ENCODE measurements around the gene ETS1.

Gene ETS1

GRCh38 chr11:128482092-128482491, 105.3 kb downstream of the ETS1 start:
- no peak for DNase-seq
- TF ChIP-seq CTCF (IDR thresholded peaks at IDR 0.05; ENCODE audit: low read depth, low read length) = no peak
- Histone ChIP-seq H3K27me3 (ENCODE audit: insufficient read depth, low read depth, severe bottlenecking) (no peaks in the 10 kb centered on the region), H3K27ac (no peak overlapping the region), H3K4me3 (ENCODE audit: low read depth, low read length) (no peak overlapping the region), H3K36me3 (peaks cover 7% of the 10 kb centered on the region), H3K9me3 (ENCODE audit: severe bottlenecking) (no peaks in the 10 kb centered on the region)

- Histone ChIP-seq H3K36me3 (peaks cover 7% of the 10 kb centered on the region), H3K27ac (no peak overlapping the region), H3K9me3 (ENCODE audit: severe bottlenecking) (no peaks in the 10 kb centered on the region), H3K4me3 (ENCODE audit: low read depth, low read length) (no peak overlapping the region), H3K27me3 (ENCODE audit: insufficient read depth, low read depth, severe bottlenecking) (no peaks in the 10 kb centered on the region)
- TF ChIP-seq CTCF (IDR thresholded peaks at IDR 0.05; ENCODE audit: low read depth, low read length) = no peak
- no peak for DNase-seq
Measured at GRCh38 chr11:128481135-128481534, 106.2 kb downstream of the ETS1 start.

DNA sequence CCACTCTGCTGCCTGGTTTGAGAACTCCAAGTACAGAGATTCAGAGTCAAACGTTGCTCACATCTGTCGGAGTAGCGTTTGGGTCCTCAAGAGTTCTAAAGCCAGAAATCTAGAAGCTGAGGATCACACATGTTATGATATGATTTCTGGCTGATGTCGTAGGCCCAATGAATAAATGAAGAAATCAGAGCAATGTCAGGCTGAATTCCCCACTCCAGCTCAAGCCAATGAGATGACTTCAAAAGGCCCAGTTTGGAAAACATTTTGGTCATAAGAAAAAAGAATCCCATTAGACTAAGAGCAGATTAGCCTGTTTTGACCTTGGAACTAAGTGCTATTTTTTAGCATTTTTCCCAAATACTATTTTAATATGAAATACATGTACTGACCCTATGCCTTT, 106.7 kb downstream of the ETS1 start:
- no peak for TF ChIP-seq CTCF (IDR thresholded peaks at IDR 0.05; ENCODE audit: low read depth, low read length)
- Histone ChIP-seq H3K9me3 (ENCODE audit: severe bottlenecking) (no peaks in the 10 kb centered on the region), H3K27ac (no peak overlapping the region), H3K4me3 (ENCODE audit: low read depth, low read length) (no peak overlapping the region), H3K27me3 (ENCODE audit: insufficient read depth, low read depth, severe bottlenecking) (no peaks in the 10 kb centered on the region), H3K36me3 (peaks cover 7% of the 10 kb centered on the region)
- DNase-seq = no peak

- no peak overlapping the region for H3K27ac ChIP-seq
- H3K27me3 ChIP-seq (ENCODE audit: insufficient read depth, low read depth, severe bottlenecking) = no peaks in the 10 kb centered on the region
- H3K36me3 ChIP-seq = peaks cover 5% of the 10 kb centered on the region
- no peaks in the 10 kb centered on the region for H3K9me3 ChIP-seq (ENCODE audit: severe bottlenecking)
- no peak for TF ChIP-seq CTCF (IDR thresholded peaks at IDR 0.05; ENCODE audit: low read depth, low read length)
- no peak overlapping the region for H3K4me3 ChIP-seq (ENCODE audit: low read depth, low read length)
- DNase-seq = no peak
Measured at GRCh38 chr11:128480066-128480465, 107.3 kb downstream of the ETS1 start.

- no peak overlapping the region for H3K27ac ChIP-seq
- no peak for DNase-seq
- TF ChIP-seq CTCF (IDR thresholded peaks at IDR 0.05; ENCODE audit: low read depth, low read length) = no peak
- no peaks in the 10 kb centered on the region for H3K27me3 ChIP-seq (ENCODE audit: insufficient read depth, low read depth, severe bottlenecking)
- H3K9me3 ChIP-seq (ENCODE audit: severe bottlenecking) = no peaks in the 10 kb centered on the region
- no peaks in the 10 kb centered on the region; the same call in 1 of the 2 replicates for H3K36me3 ChIP-seq
- H3K4me3 ChIP-seq (ENCODE audit: low read depth, low read length) = no peak overlapping the region
Measured at GRCh38 chr11:128479144-128479543, 108.2 kb downstream of the ETS1 start.

DNA sequence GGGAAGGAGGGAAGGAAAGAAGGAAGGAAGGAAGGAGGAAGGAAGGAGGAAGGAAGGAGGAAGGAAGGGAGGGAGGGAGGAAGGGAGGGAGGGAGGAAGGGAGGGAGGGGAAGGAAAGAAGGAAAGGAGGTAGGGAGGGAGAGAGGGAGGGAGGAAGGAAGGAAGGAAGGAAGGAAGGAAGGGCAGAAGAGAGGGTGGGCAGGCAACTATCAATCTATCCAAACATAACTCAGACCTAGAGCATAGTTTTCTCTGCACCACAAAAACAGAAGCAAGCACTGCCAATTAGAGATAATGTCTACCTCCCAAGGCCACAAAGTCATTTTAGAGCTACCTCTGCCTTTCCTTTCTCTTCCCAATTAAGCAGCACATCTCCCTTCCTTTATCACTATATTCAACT, 109.1 kb downstream of the ETS1 start:
- Histone ChIP-seq H3K4me3 (ENCODE audit: low read depth, low read length) (no peak overlapping the region), H3K9me3 (ENCODE audit: severe bottlenecking) (no peaks in the 10 kb centered on the region), H3K27ac (no peak overlapping the region), H3K36me3 (no peaks in the 10 kb centered on the region; the same call in 1 of the 2 replicates), H3K27me3 (ENCODE audit: insufficient read depth, low read depth, severe bottlenecking) (no peaks in the 10 kb centered on the region)
- TF ChIP-seq CTCF (IDR thresholded peaks at IDR 0.05; ENCODE audit: low read depth, low read length) = no peak
- DNase-seq = no peak

Data from WERI-Rb-1 (cell line).